ENCODE measurements around the gene WDR74. TPM values are rescaled to one million over a fixed set of nuclear protein-coding genes. Genes with fewer than 3 reads are reported as not detected.

Gene WDR74
- total and polyA plus RNA-seq, 2 of the 13 experiments (the other 11 are each of a cell fraction or from before 2014, with no cell fraction given): 77.0 to 83.3 TPM

GRCh38 chr11:62841361-62842170, 2.2 kb upstream of the WDR74 start (continued):
- TF ChIP-seq ZNF264 (CRISPR knock-in tag; IDR thresholded peaks at IDR 0.05) (peak; percentile 96), ZNF260 (CRISPR knock-in tag; IDR thresholded peaks at IDR 0.05; ENCODE audit: borderline replicate concordance, low read depth) (no peak), RAD51 (IDR thresholded peaks at IDR 0.05; ENCODE audit: borderline replicate concordance) (no peak), ZSCAN25 (CRISPR knock-in tag; IDR thresholded peaks at IDR 0.05) (peak; percentile 57; the same call in 1 of the 2 replicates), HMG20A (CRISPR knock-in tag; IDR thresholded peaks at IDR 0.05; ENCODE audit: borderline replicate concordance) (peak; percentile 83; the same call in 1 of the 2 replicates), POLR2AphosphoS5 (IDR thresholded peaks at IDR 0.05; ENCODE audit: low read depth, low read length) (peak; percentile 100), ZNF234 (CRISPR knock-in tag; conservative IDR thresholded peaks at IDR 0.05) (peak; percentile 52; the same call in 1 of the 2 replicates), ZNF337 (CRISPR knock-in tag; IDR thresholded peaks at IDR 0.05; ENCODE audit: borderline replicate concordance, low read depth) (peak; percentile 75; the same call in 1 of the 2 replicates), PRDM4 (CRISPR knock-in tag; IDR thresholded peaks at IDR 0.05; ENCODE audit: borderline replicate concordance) (0 out of 2 replicates have a peak, but pooled peaks have one; percentile 81), HHEX (CRISPR knock-in tag; IDR thresholded peaks at IDR 0.05) (peak; percentile 25; the same call in 1 of the 2 replicates), NR2F6 (IDR thresholded peaks at IDR 0.05) (peak; percentile 58), NR2F6 (CRISPR knock-in tag; IDR thresholded peaks at IDR 0.05) (peak; percentile 42), ATF7-NPFF (CRISPR knock-in tag; IDR thresholded peaks at IDR 0.05; ENCODE audit: low read depth) (peak; percentile 87; the same call in 1 of the 2 replicates), EED (CRISPR knock-in tag; IDR thresholded peaks at IDR 0.05) (no peak), HIVEP1 (CRISPR knock-in tag; IDR thresholded peaks at IDR 0.05) (no peak), MAF1 (CRISPR knock-in tag; IDR thresholded peaks at IDR 0.05; ENCODE audit: borderline replicate concordance) (peak; percentile 89; the same call in 1 of the 2 replicates), TSC22D2 (CRISPR knock-in tag; IDR thresholded peaks at IDR 0.05; ENCODE audit: borderline replicate concordance) (peak; percentile 89; the same call in 1 of the 2 replicates), ATF1 (CRISPR knock-in tag; IDR thresholded peaks at IDR 0.05) (peak; percentile 47; the same call in 1 of the 2 replicates), SMARCC2 (IDR thresholded peaks at IDR 0.05) (no peak), RCOR2 (CRISPR knock-in tag; IDR thresholded peaks at IDR 0.05) (peak; percentile 78), ZNF121 (CRISPR knock-in tag; IDR thresholded peaks at IDR 0.05) (peak; percentile 59), HDAC1 (CRISPR knock-in tag; IDR thresholded peaks at IDR 0.05) (no peak), SMAD9 (CRISPR knock-in tag; IDR thresholded peaks at IDR 0.05) (peak; percentile 97), SIX4 (CRISPR knock-in tag; IDR thresholded peaks at IDR 0.05) (peak; percentile 68)
- TF ChIP-seq, protein P1, sequence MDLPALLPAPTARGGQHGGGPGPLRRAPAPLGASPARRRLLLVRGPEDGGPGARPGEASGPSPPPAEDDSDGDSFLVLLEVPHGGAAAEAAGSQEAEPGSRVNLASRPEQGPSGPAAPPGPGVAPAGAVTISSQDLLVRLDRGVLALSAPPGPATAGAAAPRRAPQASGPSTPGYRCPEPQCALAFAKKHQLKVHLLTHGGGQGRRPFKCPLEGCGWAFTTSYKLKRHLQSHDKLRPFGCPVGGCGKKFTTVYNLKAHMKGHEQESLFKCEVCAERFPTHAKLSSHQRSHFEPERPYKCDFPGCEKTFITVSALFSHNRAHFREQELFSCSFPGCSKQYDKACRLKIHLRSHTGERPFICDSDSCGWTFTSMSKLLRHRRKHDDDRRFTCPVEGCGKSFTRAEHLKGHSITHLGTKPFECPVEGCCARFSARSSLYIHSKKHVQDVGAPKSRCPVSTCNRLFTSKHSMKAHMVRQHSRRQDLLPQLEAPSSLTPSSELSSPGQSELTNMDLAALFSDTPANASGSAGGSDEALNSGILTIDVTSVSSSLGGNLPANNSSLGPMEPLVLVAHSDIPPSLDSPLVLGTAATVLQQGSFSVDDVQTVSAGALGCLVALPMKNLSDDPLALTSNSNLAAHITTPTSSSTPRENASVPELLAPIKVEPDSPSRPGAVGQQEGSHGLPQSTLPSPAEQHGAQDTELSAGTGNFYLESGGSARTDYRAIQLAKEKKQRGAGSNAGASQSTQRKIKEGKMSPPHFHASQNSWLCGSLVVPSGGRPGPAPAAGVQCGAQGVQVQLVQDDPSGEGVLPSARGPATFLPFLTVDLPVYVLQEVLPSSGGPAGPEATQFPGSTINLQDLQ (CRISPR knock-in tag; IDR thresholded peaks at IDR 0.05): no peak
- TF ChIP-seq, protein P2, sequence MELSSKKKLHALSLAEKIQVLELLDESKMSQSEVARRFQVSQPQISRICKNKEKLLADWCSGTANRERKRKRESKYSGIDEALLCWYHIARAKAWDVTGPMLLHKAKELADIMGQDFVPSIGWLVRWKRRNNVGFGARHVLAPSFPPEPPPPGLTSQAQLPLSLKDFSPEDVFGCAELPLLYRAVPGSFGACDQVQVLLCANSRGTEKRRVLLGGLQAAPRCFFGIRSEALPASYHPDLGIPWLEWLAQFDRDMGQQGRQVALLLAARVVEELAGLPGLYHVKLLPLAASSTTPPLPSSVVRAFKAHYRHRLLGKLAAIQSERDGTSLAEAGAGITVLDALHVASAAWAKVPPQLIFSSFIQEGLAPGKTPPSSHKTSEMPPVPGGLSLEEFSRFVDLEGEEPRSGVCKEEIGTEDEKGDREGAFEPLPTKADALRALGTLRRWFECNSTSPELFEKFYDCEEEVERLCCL (CRISPR knock-in tag; IDR thresholded peaks at IDR 0.05; ENCODE audit: borderline replicate concordance): peak; percentile 81; the same call in 1 of the 2 replicates

Measured in HepG2 (cell line).